ENCODE data around the gene CFLAR. TPM values are rescaled to one million over a fixed set of nuclear protein-coding genes. Genes with fewer than 3 reads are reported as not detected.

CFLAR gene
- total and polyA plus RNA-seq, 2 of the 4 experiments (the other 2 are of a cell fraction), result 29.2 to 59.9 TPM

- ChIA-PET POLR2A (ENCODE audit: unreplicated experiment) (no interaction called here), CTCF (interaction anchor here (0.6 to 0.7 kb wide), 2 partner anchors 22 to 78 kb away, joined by 5 to 6 read pairs; no protein-coding TSS in a partner anchor)
- dilution Hi-C loops (cut with HindIII; ENCODE audit: low sequenced_read_pairs, unreplicated experiment), result no loop called here
- H3K4ac ChIP-seq (ENCODE audit: low read depth, low read length), result no peak overlapping the region
- no peak overlapping the region for H3K14ac ChIP-seq (replicated peaks; ENCODE audit: low read depth, low read length)
- no peak overlapping the region for H2AK9ac ChIP-seq (replicated peaks; ENCODE audit: low read depth, low read length, poor library complexity)
- H4K20me1 ChIP-seq (ENCODE audit: insufficient read depth, low read length), result no peaks in the 10 kb centered on the region
- no peak overlapping the region for H2BK5ac ChIP-seq (ENCODE audit: low read depth, low read length, poor library complexity, severe bottlenecking)
- WGBS, 2 experiments (ENCODE audit: extremely low coverage in 2 of 2, insufficient read length in 1 of 2), result no CpG with 5 or more reads among the region's 2 CpGs
- no peak overlapping the region for H4K91ac ChIP-seq (ENCODE audit: insufficient read depth, low read depth, low read length)
- H3K9ac ChIP-seq (ENCODE audit: low read depth, low read length), result no peak overlapping the region
- no peak overlapping the region for H3K4me2 ChIP-seq (ENCODE audit: low read depth, low read length)
- no peak overlapping the region for H3K18ac ChIP-seq (ENCODE audit: low read depth, low read length)
- H3K36me3 ChIP-seq (ENCODE audit: control insufficient read depth, insufficient read depth, low read length), result no peaks in the 10 kb centered on the region
- no peak for DNase-seq
- H2BK20ac ChIP-seq (ENCODE audit: low read depth, low read length), result no peak overlapping the region
- no peak for ATAC-seq (ENCODE audit: low read depth)
- intact Hi-C loops (cut with micrococcal nuclease), result no loop called here
- H3K4me3 ChIP-seq (ENCODE audit: insufficient read depth, low read depth, low read length), result no peak overlapping the region
- no peak overlapping the region for H2AFZ ChIP-seq (replicated peaks; ENCODE audit: low read length, poor library complexity)
- no TSS peak for BruUV-seq (replicated peaks)
- no peak overlapping the region for H3K27ac ChIP-seq (ENCODE audit: insufficient read depth, low read length)
- no peak for TF ChIP-seq CTCF (conservative IDR thresholded peaks at IDR 0.05; ENCODE audit: low read depth, low read length)
- no peak for TF ChIP-seq RFX5 (IDR thresholded peaks at IDR 0.05; ENCODE audit: low read depth, low read length)
- TF ChIP-seq, protein P1, sequence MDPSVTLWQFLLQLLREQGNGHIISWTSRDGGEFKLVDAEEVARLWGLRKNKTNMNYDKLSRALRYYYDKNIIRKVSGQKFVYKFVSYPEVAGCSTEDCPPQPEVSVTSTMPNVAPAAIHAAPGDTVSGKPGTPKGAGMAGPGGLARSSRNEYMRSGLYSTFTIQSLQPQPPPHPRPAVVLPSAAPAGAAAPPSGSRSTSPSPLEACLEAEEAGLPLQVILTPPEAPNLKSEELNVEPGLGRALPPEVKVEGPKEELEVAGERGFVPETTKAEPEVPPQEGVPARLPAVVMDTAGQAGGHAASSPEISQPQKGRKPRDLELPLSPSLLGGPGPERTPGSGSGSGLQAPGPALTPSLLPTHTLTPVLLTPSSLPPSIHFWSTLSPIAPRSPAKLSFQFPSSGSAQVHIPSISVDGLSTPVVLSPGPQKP (IDR thresholded peaks at IDR 0.05; ENCODE audit: borderline replicate concordance, low read depth, low read length), result no peak
- H4K5ac ChIP-seq (ENCODE audit: low read depth, low read length), result no peak overlapping the region
- H3K9me3 ChIP-seq (ENCODE audit: control insufficient read depth, insufficient read depth, low read length), result no peaks in the 10 kb centered on the region
- H3K4me1 ChIP-seq (ENCODE audit: control insufficient read depth, insufficient read depth, low read length), result no peaks in the 10 kb centered on the region
- H3K79me1 ChIP-seq (ENCODE audit: low read depth in 1 of 2, low read length in 2 of 2), result no peaks in the 10 kb centered on the region
- no peak overlapping the region for H3K23ac ChIP-seq (ENCODE audit: low read depth, low read length)
- no peaks in the 10 kb centered on the region for H3K9me1 ChIP-seq (ENCODE audit: insufficient read depth, low read length)
- H4K8ac ChIP-seq (ENCODE audit: low read depth in 2 of 2, low read length in 2 of 2), result no peak overlapping the region
- no peak overlapping the region for H3K56ac ChIP-seq (ENCODE audit: extremely low read depth, insufficient read depth, low read length)
- no peaks in the 10 kb centered on the region for H3K27me3 ChIP-seq (ENCODE audit: control insufficient read depth, insufficient read depth, low read length)
- in situ Hi-C loops (cut with MboI; ENCODE audit: low sequenced_read_pairs), result no loop called here
- no peak overlapping the region for H2BK120ac ChIP-seq (ENCODE audit: low read depth, low read length)
- H2AK5ac ChIP-seq (ENCODE audit: low read depth, low read length), result no peak overlapping the region
- no peak overlapping the region for H2BK15ac ChIP-seq (ENCODE audit: low read depth, low read length)
These were observed 8.3 kb upstream of the CFLAR start for GRCh38 chr2:201107624-201108023.

Data from IMR-90 (cell line).